GM10248 (cell line): Measurements from ENCODE around the gene POLR2E.

Experiments
- CTCF ChIA-PET: fragments of 300-600 bp; sonication (Branson Sonifier 250); formaldehyde crosslinking; extraction: SDS; loops from one replicate; lab custom pipeline; 2021; ENCODE audit warnings: antibody characterized with exemption; lab: Yijun Ruan, JAX
- POLR2A ChIA-PET: fragments of 350-650 bp; sonication (Branson Sonifier 250); formaldehyde crosslinking; extraction: SDS; loops from one replicate; lab custom pipeline; 2020; ENCODE audit warnings: antibody characterized with exemption; lab: Yijun Ruan, JAX
- DNase-seq: peaks from one replicate; pipeline ENCODE4 v3.0.0; 2012; ENCODE audit errors: extremely low spot score
- TF ChIP-seq, protein P1 (sequence below): IDR thresholded peaks from 2 replicates; pipeline ENCODE4 v1.5.1; 2012; ENCODE audit warnings: mild to moderate bottlenecking, low read depth; ENCODE audit errors: extremely low read depth, missing control alignments, control extremely low read depth

POLR2E gene

DNA sequence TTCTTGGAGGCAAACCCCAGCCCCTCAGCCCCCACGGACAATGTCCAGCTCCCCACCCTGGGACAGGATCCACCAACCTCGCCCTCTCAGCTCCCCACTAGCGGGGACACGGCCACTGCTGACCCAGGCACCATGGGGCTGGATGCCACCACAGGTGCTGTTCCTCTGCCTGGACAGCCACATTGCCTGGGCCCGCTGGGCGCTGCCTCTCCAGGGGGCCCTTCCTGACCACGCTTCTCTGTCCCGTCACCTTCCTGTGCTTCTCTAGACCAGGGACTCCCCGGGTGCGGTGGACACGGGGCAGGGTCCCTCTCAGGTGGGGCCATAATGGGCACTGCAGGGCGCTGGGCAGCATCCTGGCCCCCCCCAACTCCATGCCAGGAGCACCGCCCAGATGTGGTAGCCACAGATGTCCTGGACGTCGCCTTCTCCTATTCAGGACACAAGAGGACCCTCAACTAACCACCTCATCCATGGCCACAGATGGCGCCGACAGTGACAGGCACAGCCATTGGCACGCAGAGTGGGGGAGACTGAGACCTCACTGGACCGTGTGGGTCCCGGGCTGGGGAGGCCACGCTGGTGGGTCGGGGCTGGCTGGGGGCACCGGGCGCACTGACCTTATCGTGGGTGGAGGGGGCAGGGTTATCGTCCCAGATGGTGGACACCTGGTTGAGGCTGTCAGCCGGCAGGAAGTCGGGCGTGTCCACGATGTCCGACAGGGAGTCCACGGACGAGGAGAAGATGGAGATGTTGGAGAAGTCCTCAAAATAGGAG lies 32.0 kb upstream of the POLR2E start:
- DNase-seq = no peak
- TF ChIP-seq, protein P1, sequence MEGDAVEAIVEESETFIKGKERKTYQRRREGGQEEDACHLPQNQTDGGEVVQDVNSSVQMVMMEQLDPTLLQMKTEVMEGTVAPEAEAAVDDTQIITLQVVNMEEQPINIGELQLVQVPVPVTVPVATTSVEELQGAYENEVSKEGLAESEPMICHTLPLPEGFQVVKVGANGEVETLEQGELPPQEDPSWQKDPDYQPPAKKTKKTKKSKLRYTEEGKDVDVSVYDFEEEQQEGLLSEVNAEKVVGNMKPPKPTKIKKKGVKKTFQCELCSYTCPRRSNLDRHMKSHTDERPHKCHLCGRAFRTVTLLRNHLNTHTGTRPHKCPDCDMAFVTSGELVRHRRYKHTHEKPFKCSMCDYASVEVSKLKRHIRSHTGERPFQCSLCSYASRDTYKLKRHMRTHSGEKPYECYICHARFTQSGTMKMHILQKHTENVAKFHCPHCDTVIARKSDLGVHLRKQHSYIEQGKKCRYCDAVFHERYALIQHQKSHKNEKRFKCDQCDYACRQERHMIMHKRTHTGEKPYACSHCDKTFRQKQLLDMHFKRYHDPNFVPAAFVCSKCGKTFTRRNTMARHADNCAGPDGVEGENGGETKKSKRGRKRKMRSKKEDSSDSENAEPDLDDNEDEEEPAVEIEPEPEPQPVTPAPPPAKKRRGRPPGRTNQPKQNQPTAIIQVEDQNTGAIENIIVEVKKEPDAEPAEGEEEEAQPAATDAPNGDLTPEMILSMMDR = no peak
- ChIA-PET CTCF (interaction anchor here (0.8 to 6.3 kb wide), 3 partner anchors 13 to 28 kb away, joined by 3 to 45 read pairs (median 5); no protein-coding TSS in a partner anchor), POLR2A (no interaction called here)

DNA sequence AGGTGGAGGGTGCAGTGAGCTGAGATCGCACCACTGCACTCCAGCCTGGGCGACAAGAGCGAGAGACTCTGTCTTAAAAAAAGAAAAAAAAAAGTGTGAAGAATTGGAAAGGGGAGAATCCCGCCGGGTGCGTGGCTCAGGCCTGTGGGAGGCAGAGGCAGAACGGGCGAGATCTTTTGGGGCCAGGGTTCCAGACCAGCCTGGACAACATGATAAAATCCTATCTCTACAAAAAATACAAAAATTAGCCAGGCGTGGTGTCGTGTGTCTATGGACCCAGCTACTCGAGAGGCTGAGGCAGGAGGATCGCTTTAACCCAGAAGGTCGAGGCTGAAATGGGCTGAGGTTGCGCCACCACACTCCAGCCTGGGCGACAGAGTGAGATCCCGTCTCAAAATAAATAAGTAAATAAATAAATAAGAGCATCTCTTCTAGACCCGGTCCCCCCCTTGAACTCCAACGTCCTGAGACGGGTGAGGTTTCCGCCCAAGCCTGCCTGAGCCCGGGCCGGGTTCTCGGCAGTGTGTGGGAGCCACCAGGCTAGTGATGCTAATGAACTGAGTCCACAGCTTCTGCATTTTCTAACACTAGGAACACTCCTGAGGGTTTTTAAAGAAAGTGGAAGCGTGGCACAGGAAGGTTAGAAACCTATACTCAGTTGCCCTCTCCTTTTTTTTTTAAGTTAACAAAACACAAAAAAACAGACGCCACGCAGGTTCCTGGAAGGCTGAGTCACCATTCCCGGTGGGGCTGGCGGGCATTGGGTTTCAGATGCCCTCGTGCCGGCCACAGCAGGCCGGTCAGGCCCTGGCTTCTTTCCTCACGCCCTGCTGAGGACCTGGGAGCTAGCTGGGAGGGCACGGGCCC lies 30.7 kb upstream of the POLR2E start:
- TF ChIP-seq, protein P1 = no peak
- no peak for DNase-seq
- ChIA-PET POLR2A (no interaction called here), CTCF (interaction anchor here (0.8 to 6.3 kb wide), 2 partner anchors 12 to 29 kb away, joined by 3 to 45 read pairs; no protein-coding TSS in a partner anchor)

DNA sequence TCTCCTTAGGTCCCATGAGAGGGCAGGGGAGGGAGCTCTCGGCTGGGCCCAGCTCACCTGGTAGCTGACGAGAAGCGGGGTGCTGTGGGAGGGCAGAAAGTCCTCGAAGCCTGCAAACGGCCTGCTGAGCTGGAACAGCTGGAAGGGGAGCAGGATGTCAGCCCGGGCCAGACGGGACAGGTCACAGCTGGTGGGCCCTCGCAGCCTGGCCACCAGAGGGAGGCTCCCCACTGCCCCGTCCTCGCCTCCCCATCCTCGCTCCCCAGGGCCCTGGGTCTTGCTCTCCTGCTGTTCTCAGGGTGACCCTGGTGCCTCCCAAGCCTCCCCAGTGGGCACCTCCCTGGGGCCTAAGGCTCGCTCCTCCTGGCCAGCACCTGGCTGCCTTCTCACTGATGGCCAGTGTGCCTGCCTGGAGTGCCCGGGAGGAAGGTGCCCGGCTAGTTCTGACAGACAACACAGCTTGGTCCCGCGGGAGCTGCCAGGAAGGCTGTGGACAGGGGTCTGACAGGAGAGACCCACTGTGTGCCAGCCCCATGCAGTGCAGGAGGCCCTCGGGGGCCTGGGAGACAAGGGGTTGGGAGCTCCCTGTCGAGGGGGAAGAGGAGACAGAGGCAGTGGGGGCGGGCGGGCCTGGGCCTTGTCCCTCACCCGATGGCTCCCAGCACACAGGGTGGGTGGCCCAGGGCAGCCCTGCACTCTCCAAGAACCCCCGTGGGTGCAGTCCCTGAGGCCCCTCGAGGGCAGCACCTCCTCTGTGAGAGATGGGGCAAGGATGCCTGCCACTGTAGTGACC lies 28.9 kb upstream of the POLR2E start:
- ChIA-PET CTCF (interaction anchor here (1.1 to 6.3 kb wide), 3 partner anchors 10 to 31 kb away, joined by 3 to 45 read pairs (median 3); no protein-coding TSS in a partner anchor), POLR2A (interaction anchor here (1.0 to 1.5 kb wide), 2 partner anchors 102 to 145 kb away, joined by 4 read pairs; partner anchors contain the start of genes CIRBP and RNU6-2)
- TF ChIP-seq, protein P1 = no peak
- no peak for DNase-seq

DNA sequence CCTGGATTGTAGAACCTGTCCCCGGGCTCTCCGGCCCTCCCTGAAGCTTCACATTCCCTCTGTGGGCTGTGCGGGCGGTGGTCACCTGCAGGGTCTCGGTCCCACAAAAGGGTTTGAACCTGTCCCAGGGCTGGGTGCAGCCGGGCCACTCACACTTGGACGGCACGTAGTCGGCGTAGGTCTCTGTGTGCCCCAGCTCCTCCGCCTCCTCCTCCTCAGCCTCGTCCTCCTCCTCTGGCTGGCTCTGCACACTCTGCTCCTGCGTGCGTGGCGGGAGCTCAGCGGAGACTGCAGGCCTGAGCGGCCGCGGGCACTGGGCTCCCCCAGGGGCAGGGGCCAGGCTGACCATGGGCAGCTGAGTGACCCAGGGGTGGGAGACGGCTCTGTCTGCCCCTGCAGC lies 28.2 kb upstream of the POLR2E start:
- no peak for DNase-seq
- ChIA-PET CTCF (interaction anchor here (0.7 to 6.3 kb wide), 3 partner anchors 10 to 18 kb away, joined by 3 to 45 read pairs (median 3); no protein-coding TSS in a partner anchor), POLR2A (interaction anchor here (1.5 kb wide), 1 partner anchor 101 kb away, joined by 4 read pairs; the partner anchor contains the start of gene RNU6-2)
- TF ChIP-seq, protein P1 = no peak

DNA sequence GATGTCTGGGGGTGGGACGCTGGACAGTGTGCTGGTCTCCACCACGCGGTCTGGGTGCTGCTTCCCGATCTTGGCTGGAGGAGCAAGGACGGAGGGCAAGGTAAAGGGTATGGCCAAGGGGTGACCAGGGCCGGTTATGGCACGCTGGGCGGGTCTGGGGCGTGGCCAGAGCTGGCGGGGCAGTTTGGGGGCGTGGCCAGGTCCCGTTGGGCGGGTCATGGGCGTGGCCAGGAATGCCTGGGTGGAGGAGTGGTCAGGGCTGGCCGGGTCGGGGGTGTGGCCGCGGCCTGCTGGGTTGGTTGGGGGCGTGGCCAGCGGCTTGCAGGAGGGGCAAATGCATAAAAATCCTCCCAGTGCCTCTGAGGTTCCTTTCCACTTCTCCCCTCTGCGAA lies 27.8 kb upstream of the POLR2E start:
- POLR2A ChIA-PET = interaction anchor here (1.5 kb wide), 1 partner anchor 101 kb away, joined by 4 read pairs; the partner anchor contains the start of gene RNU6-2

More for the DNA sequence above, 27.8 kb upstream of the POLR2E start:
- DNase-seq = peak; percentile 90
- CTCF ChIA-PET = interaction anchor here (0.7 to 6.3 kb wide), 3 partner anchors 9 to 18 kb away, joined by 3 to 45 read pairs (median 3); no protein-coding TSS in a partner anchor
- TF ChIP-seq, protein P1 = no peak
